Measurements from ENCODE around the gene LILRA5. TPM values are rescaled to one million over a fixed set of nuclear protein-coding genes. Genes with fewer than 3 reads are reported as not detected.

Gene LILRA5
- total RNA-seq, 6 donors from 2014 or later: 3.1 to 34.9 (median 20.3) TPM

- H3K4me3 ChIP-seq: no peak overlapping the region
- H3K27me3 ChIP-seq: no peaks in the 10 kb centered on the region
- H3K9me3 ChIP-seq: no peaks in the 10 kb centered on the region
- no peaks in the 10 kb centered on the region for H3K36me3 ChIP-seq
- DNase-seq: no peak
- no peak for ATAC-seq (ENCODE audit: low FRiP score in 2 of 2)
- TF ChIP-seq POLR2A (IDR thresholded peaks at IDR 0.05) (no peak), POLR2AphosphoS5 (IDR thresholded peaks at IDR 0.05) (no peak), EP300 (IDR thresholded peaks at IDR 0.05) (no peak)
- TF ChIP-seq, protein P1, sequence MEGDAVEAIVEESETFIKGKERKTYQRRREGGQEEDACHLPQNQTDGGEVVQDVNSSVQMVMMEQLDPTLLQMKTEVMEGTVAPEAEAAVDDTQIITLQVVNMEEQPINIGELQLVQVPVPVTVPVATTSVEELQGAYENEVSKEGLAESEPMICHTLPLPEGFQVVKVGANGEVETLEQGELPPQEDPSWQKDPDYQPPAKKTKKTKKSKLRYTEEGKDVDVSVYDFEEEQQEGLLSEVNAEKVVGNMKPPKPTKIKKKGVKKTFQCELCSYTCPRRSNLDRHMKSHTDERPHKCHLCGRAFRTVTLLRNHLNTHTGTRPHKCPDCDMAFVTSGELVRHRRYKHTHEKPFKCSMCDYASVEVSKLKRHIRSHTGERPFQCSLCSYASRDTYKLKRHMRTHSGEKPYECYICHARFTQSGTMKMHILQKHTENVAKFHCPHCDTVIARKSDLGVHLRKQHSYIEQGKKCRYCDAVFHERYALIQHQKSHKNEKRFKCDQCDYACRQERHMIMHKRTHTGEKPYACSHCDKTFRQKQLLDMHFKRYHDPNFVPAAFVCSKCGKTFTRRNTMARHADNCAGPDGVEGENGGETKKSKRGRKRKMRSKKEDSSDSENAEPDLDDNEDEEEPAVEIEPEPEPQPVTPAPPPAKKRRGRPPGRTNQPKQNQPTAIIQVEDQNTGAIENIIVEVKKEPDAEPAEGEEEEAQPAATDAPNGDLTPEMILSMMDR (IDR thresholded peaks at IDR 0.05): no peak
- 83 to 85% methylated on average over 14 of the region's 14 CpGs for WGBS, 2 donors
- peaks cover 0 to 6% (median 3%) of the 10 kb centered on the region in 4 donors for H3K4me1 ChIP-seq
- no peak overlapping the region for H3K27ac ChIP-seq
Observed at GRCh38 chr19:54319892-54320670, 7.1 kb upstream of the LILRA5 start.

- H3K36me3 ChIP-seq: no peaks in the 10 kb centered on the region
Observed at GRCh38 chr19:54319049-54319448, 6.1 kb upstream of the LILRA5 start.

GRCh38 chr19:54317965-54318240 lies 4.9 kb upstream of the LILRA5 start:
- peak overlapping the region in 2 of 4 donors; percentile 43 to 82 for H3K27ac ChIP-seq
- WGBS, 2 donors: 85 to 95% methylated on average over 8 to 9 of the region's 9 CpGs
- no peak overlapping the region for H3K4me3 ChIP-seq
- ATAC-seq (ENCODE audit: low FRiP score in 2 of 2) (no peak), DNase-seq (no peak)
- no peaks in the 10 kb centered on the region for H3K9me3 ChIP-seq
- no peaks in the 10 kb centered on the region for H3K36me3 ChIP-seq
- no peak for TF ChIP-seq EP300 (IDR thresholded peaks at IDR 0.05)
- H3K27me3 ChIP-seq: no peaks in the 10 kb centered on the region
- peaks cover 0 to 6% (median 2%) of the 10 kb centered on the region in 4 donors for H3K4me1 ChIP-seq

More at GRCh38 chr19:54319049-54319448, 6.1 kb upstream of the LILRA5 start:
- no peaks in the 10 kb centered on the region for H3K9me3 ChIP-seq
- WGBS, 2 donors: 55 to 62% methylated on average over 7 of the region's 7 CpGs
- DNase-seq (no peak), ATAC-seq (ENCODE audit: low FRiP score in 2 of 2) (peak in 1 of 2 donors; percentile 42)
- TF ChIP-seq POLR2A (IDR thresholded peaks at IDR 0.05) (no peak), EP300 (IDR thresholded peaks at IDR 0.05) (peak in 1 of 4 donors; percentile 16)
- TF ChIP-seq, protein P1 (IDR thresholded peaks at IDR 0.05): no peak
- no peaks in the 10 kb centered on the region for H3K27me3 ChIP-seq
- peaks cover 0 to 6% (median 2%) of the 10 kb centered on the region in 4 donors for H3K4me1 ChIP-seq
- H3K4me3 ChIP-seq: no peak overlapping the region
- peak overlapping the region; percentile 53 to 72 (median 64) for H3K27ac ChIP-seq

- TF ChIP-seq POLR2A (IDR thresholded peaks at IDR 0.05): no peak
- peak in 1 of 2 donors; percentile 15 for TF ChIP-seq POLR2AphosphoS5 (IDR thresholded peaks at IDR 0.05)
- TF ChIP-seq, protein P1 (IDR thresholded peaks at IDR 0.05): no peak
- no peak for TF ChIP-seq EP300 (IDR thresholded peaks at IDR 0.05)
- H3K4me3 ChIP-seq: no peak overlapping the region
- H3K27ac ChIP-seq: peak overlapping the region in 3 of 4 donors; percentile 36 to 82 (median 43)
- H3K27me3 ChIP-seq: no peaks in the 10 kb centered on the region
- H3K36me3 ChIP-seq: no peaks in the 10 kb centered on the region
- WGBS, 2 donors: 65 to 83% methylated on average over 29 of the region's 29 CpGs
- DNase-seq: peak in 1 of 2 donors; percentile 79
- ATAC-seq (ENCODE audit: low FRiP score in 2 of 2): peak; percentile 55 to 67
- no peaks in the 10 kb centered on the region for H3K9me3 ChIP-seq
- peaks cover 0 to 6% (median 2%) of the 10 kb centered on the region in 4 donors for H3K4me1 ChIP-seq
Observed at GRCh38 chr19:54317108-54317964, 4.4 kb upstream of the LILRA5 start.

DNA sequence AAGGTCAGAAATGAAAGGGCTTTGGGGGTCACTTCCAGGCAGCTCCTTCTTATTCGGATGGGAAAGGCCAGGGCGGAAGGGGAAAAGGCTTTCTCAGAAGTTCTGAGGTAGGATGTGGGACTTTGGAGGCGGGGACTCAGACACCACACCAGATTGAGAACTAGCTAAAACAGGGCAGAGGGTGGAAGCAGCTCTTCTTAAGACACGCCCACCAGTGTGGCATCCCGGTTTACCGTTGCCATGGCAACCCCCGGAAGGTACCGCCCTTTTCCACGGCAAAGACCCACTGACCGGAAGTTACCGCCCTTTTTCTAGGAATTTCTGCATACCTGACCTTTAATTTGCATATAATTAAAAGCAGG lies 3.8 kb upstream of the LILRA5 start:
- H3K4me1 ChIP-seq: peaks cover 0 to 6% (median 2%) of the 10 kb centered on the region in 4 donors

More for the DNA sequence above, 3.8 kb upstream of the LILRA5 start:
- peak; percentile 58 to 75 for ATAC-seq (ENCODE audit: low FRiP score in 2 of 2)
- no peaks in the 10 kb centered on the region for H3K27me3 ChIP-seq
- peak overlapping the region in 3 of 4 donors; percentile 36 to 82 (median 43) for H3K27ac ChIP-seq
- DNase-seq: peak in 1 of 2 donors; percentile 78
- WGBS, 2 donors: 38 to 58% methylated on average over 3 to 11 of the region's 11 CpGs
- H3K36me3 ChIP-seq: no peaks in the 10 kb centered on the region
- no peak overlapping the region for H3K4me3 ChIP-seq
- no peaks in the 10 kb centered on the region for H3K9me3 ChIP-seq
- TF ChIP-seq EP300 (IDR thresholded peaks at IDR 0.05): no peak
- TF ChIP-seq POLR2A (IDR thresholded peaks at IDR 0.05): no peak
- TF ChIP-seq, protein P1 (IDR thresholded peaks at IDR 0.05): no peak
- TF ChIP-seq POLR2AphosphoS5 (IDR thresholded peaks at IDR 0.05): no peak
